NT2/D1 (cell line): Measurements from ENCODE around the gene SAG.

Experiments
- DNase-seq: peaks from one replicate; pipeline ENCODE4 v3.0.0-alpha.2; 2011; ENCODE audit warnings: low read depth, low spot score
- H3K27me3 ChIP-seq: 2 replicates; pipeline ENCODE4 v1.6.0; 2011; ENCODE audit warnings: mild to moderate bottlenecking; ENCODE audit not compliant: insufficient read length, insufficient read depth
- H3K36me3 ChIP-seq: 2 replicates; pipeline ENCODE4 v1.6.1; 2011; ENCODE audit warnings: mild to moderate bottlenecking, low read length, mixed read lengths; ENCODE audit not compliant: insufficient read depth, insufficient read length
- H3K4me1 ChIP-seq: 2 replicates; pipeline ENCODE4 v1.5.1; 2011; ENCODE audit not compliant: insufficient read depth, insufficient read length
- H3K4me3 ChIP-seq: 2 replicates; pipeline ENCODE4 v1.5.1; 2011; ENCODE audit warnings: low read depth; ENCODE audit not compliant: insufficient read length
- H3K9ac ChIP-seq: 2 replicates; pipeline ENCODE4 v1.6.0; 2011; ENCODE audit warnings: low read depth; ENCODE audit not compliant: insufficient read length
- H3K9me3 ChIP-seq: 2 replicates; pipeline ENCODE4 v1.5.1; 2011; ENCODE audit warnings: mild to moderate bottlenecking, low read length; ENCODE audit not compliant: insufficient read depth
- SUZ12 ChIP-seq: IDR thresholded peaks from 2 replicates; pipeline ENCODE4 v1.6.1; 2011; ENCODE audit not compliant: insufficient read length, insufficient read depth; ENCODE audit errors: extremely low read depth
- YY1 ChIP-seq: IDR thresholded peaks from 2 replicates; pipeline ENCODE4 v1.6.1; 2011; ENCODE audit not compliant: insufficient read length, insufficient read depth
- ZNF274 ChIP-seq: IDR thresholded peaks from 2 replicates; pipeline ENCODE4 v1.6.1; 2011; ENCODE audit warnings: mild to moderate bottlenecking, low read depth, low read length

SAG gene

GRCh38 chr2:233356546-233357308, 49.1 kb downstream of the SAG start:
- no peak overlapping the region for H3K4me3 ChIP-seq
- TF ChIP-seq SUZ12 (no peak), ZNF274 (no peak), YY1 (no peak)
- no peaks in the 10 kb centered on the region for H3K9me3 ChIP-seq
- H3K36me3 ChIP-seq = peaks cover 10% of the 10 kb centered on the region
- no peak for DNase-seq
- no peak overlapping the region for H3K9ac ChIP-seq
- peaks cover 37% of the 10 kb centered on the region for H3K27me3 ChIP-seq
- H3K4me1 ChIP-seq = peaks cover 14% of the 10 kb centered on the region

- H3K9me3 ChIP-seq = no peaks in the 10 kb centered on the region
- peaks cover 10% of the 10 kb centered on the region for H3K36me3 ChIP-seq
- no peak for TF ChIP-seq YY1
- no peak for TF ChIP-seq SUZ12
- TF ChIP-seq ZNF274 = no peak
- no peak overlapping the region for H3K9ac ChIP-seq
- no peak for DNase-seq
- H3K4me1 ChIP-seq = peaks cover 4% of the 10 kb centered on the region
- no peak overlapping the region for H3K4me3 ChIP-seq
- peaks cover 22% of the 10 kb centered on the region for H3K27me3 ChIP-seq
These were observed 50.7 kb downstream of the SAG start for GRCh38 chr2:233358335-233358734.

- no peak for TF ChIP-seq YY1
- DNase-seq = no peak
- peaks cover 17% of the 10 kb centered on the region for H3K27me3 ChIP-seq
- no peak overlapping the region for H3K9ac ChIP-seq
- no peak overlapping the region for H3K4me3 ChIP-seq
- H3K9me3 ChIP-seq = peaks cover 5% of the 10 kb centered on the region; the same call in 1 of the 2 replicates
- peaks cover 2% of the 10 kb centered on the region for H3K4me1 ChIP-seq
- H3K36me3 ChIP-seq = peaks cover 10% of the 10 kb centered on the region
These were observed 51.3 kb downstream of the SAG start for GRCh38 chr2:233358947-233359346.

GRCh38 chr2:233359823-233360222, 52.2 kb downstream of the SAG start:
- Histone ChIP-seq H3K27me3 (peaks cover 16% of the 10 kb centered on the region), H3K9ac (no peak overlapping the region), H3K4me3 (no peak overlapping the region), H3K9me3 (peaks cover 7% of the 10 kb centered on the region; the same call in 1 of the 2 replicates), H3K36me3 (peaks cover 10% of the 10 kb centered on the region), H3K4me1 (peaks cover 2% of the 10 kb centered on the region)
- DNase-seq = no peak
- TF ChIP-seq SUZ12 (no peak), YY1 (no peak), ZNF274 (no peak)

GRCh38 chr2:233360771-233361176, 53.2 kb downstream of the SAG start:
- Histone ChIP-seq H3K4me1 (peaks cover 2% of the 10 kb centered on the region), H3K9ac (no peak overlapping the region), H3K4me3 (no peak overlapping the region), H3K36me3 (peaks cover 9% of the 10 kb centered on the region), H3K27me3 (peaks cover 6% of the 10 kb centered on the region), H3K9me3 (peaks cover 7% of the 10 kb centered on the region; the same call in 1 of the 2 replicates)
- TF ChIP-seq SUZ12 (no peak), YY1 (no peak), ZNF274 (no peak)
- no peak for DNase-seq

- Histone ChIP-seq H3K4me3 (no peak overlapping the region), H3K27me3 (peaks cover under 1% of the 10 kb centered on the region), H3K9ac (no peak overlapping the region), H3K9me3 (peaks cover 7% of the 10 kb centered on the region; the same call in 1 of the 2 replicates), H3K36me3 (peaks cover 4% of the 10 kb centered on the region), H3K4me1 (peaks cover 2% of the 10 kb centered on the region)
- no peak for DNase-seq
- TF ChIP-seq YY1 = no peak
- TF ChIP-seq ZNF274 = no peak
- no peak for TF ChIP-seq SUZ12
These were observed 53.7 kb downstream of the SAG start for GRCh38 chr2:233361297-233361696.

- H3K4me1 ChIP-seq = peaks cover 2% of the 10 kb centered on the region
- DNase-seq = no peak
- TF ChIP-seq SUZ12 = no peak
- no peak for TF ChIP-seq ZNF274
- TF ChIP-seq YY1 = no peak
- peaks cover 7% of the 10 kb centered on the region; the same call in 1 of the 2 replicates for H3K9me3 ChIP-seq
- no peak overlapping the region for H3K9ac ChIP-seq
- no peaks in the 10 kb centered on the region for H3K36me3 ChIP-seq
- no peak overlapping the region for H3K4me3 ChIP-seq
- H3K27me3 ChIP-seq = no peaks in the 10 kb centered on the region
These were observed 55.1 kb downstream of the SAG start for GRCh38 chr2:233362742-233363141.
